Fibroblast of lung (primary cell): ENCODE data around the gene NOXRED1.

Experiments used
- CTCF ChIP-seq, 2 donors: IDR thresholded peaks in 1 of 2; conservative IDR thresholded peaks in 1 of 2; 1 replicate in 1 of 2; 2 replicates in 1 of 2; pipeline ENCODE4 v1.5.1; 2011 to 2012; ENCODE audit warnings: low read length in 2 of 2, control low read depth in 1 of 2, inconsistent platforms in 1 of 2, low read depth in 1 of 2, mild to moderate bottlenecking in 1 of 2
- EZH2 ChIP-seq: IDR thresholded peaks from 2 replicates; pipeline ENCODE4 v1.5.1; 2012; ENCODE audit warnings: low read length, control low read depth, mild to moderate bottlenecking; ENCODE audit errors: missing control alignments

GRCh38 chr14:77406718-77407117, 16.6 kb downstream of the NOXRED1 start:
- TF ChIP-seq CTCF (conservative IDR thresholded peaks at IDR 0.05 in 1 of 2, IDR thresholded peaks at IDR 0.05 in 1 of 2; ENCODE audit: low read depth in 1 of 2, low read length in 2 of 2), result no peak
- TF ChIP-seq EZH2, result no peak
